A549 (cell line): ENCODE measurements around the gene CBLC. TPM values are rescaled to one million over a fixed set of nuclear protein-coding genes. Genes with fewer than 3 reads are reported as not detected.
A peak's percentile ranks its signal among the peaks of the same experiment; 100 is the strongest.

Experiments used
- ATOH8 ChIP-seq: fragments of 250-450 bp; sonication (Bioruptor Pico); IDR thresholded peaks from 2 replicates; pipeline ENCODE4 v1.5.0; 2020; ENCODE audit warnings: low read depth, mild to moderate bottlenecking, moderate library complexity
- BCL3 ChIP-seq: fragments of >200 bp; sonication (Bioruptor Twin); formaldehyde crosslinking; IDR thresholded peaks from 3 replicates; pipeline ENCODE4 v1.6.1; 2016
- CEBPB ChIP-seq, 2 experiments: fragments of >200 bp in 1 of 2; sonication (Bioruptor Twin) in 1 of 2; formaldehyde crosslinking in 1 of 2; IDR thresholded peaks; 2 replicates each; pipeline ENCODE4 v1.6.1; 2012 to 2016
- CTCF ChIP-seq: fragments of >200 bp; sonication (Bioruptor Twin); formaldehyde crosslinking; IDR thresholded peaks from 3 replicates; pipeline ENCODE4 v1.5.1; 2016
- EHF ChIP-seq: fragments of 250-450 bp; sonication (Bioruptor Pico); IDR thresholded peaks from 2 replicates; pipeline ENCODE4 v1.5.0; 2020; ENCODE audit warnings: mild to moderate bottlenecking
- EHMT2 ChIP-seq: fragments of 200-600 bp; sonication (generic); IDR thresholded peaks from 2 replicates; pipeline ENCODE4 v1.6.1; 2016; ENCODE audit warnings: antibody characterized with exemption, low read depth, mild to moderate bottlenecking, moderate library complexity
- FOSB ChIP-seq: fragments of 250-450 bp; sonication (Bioruptor Pico); IDR thresholded peaks from 2 replicates; pipeline ENCODE4 v1.5.0; 2020; ENCODE audit warnings: mild to moderate bottlenecking, moderate library complexity
- FOXS1 ChIP-seq: fragments of 250-450 bp; sonication (Bioruptor Pico); IDR thresholded peaks from 2 replicates; pipeline ENCODE4 v1.5.0; 2020; ENCODE audit warnings: mild to moderate bottlenecking, moderate library complexity
- GATA3 ChIP-seq: IDR thresholded peaks from 2 replicates; pipeline ENCODE4 v1.6.1; 2012; ENCODE audit warnings: borderline replicate concordance
- HMGXB4 ChIP-seq: fragments of 250-450 bp; sonication (Bioruptor Pico); IDR thresholded peaks from 2 replicates; pipeline ENCODE4 v1.5.0; 2021; ENCODE audit warnings: mild to moderate bottlenecking, moderate library complexity, borderline replicate concordance
- HOXA7 ChIP-seq: fragments of 250-450 bp; sonication (Bioruptor Pico); IDR thresholded peaks from 2 replicates; pipeline ENCODE4 v1.5.0; 2020; ENCODE audit warnings: mild to moderate bottlenecking, moderate library complexity
- HOXB5 ChIP-seq: fragments of 250-450 bp; sonication (Bioruptor Pico); IDR thresholded peaks from 2 replicates; pipeline ENCODE4 v1.5.0; 2020; ENCODE audit warnings: mild to moderate bottlenecking, moderate library complexity
- JUN ChIP-seq, 2 experiments: fragments of >200 bp; sonication (Bioruptor Twin); formaldehyde crosslinking; IDR thresholded peaks; 2 replicates in 1 of 2; 3 replicates in 1 of 2; pipeline ENCODE4 v1.6.1; 2016 to 2017
- MAFK ChIP-seq: fragments of 450-650 bp; IDR thresholded peaks from 2 replicates; pipeline ENCODE4 v1.6.1; 2014; ENCODE audit not compliant: partially characterized antibody
- NFE2L2 ChIP-seq: fragments of 150-350 bp; conservative IDR thresholded peaks from 2 replicates; pipeline ENCODE4 v1.6.1; 2014; ENCODE audit warnings: low read length
- RAD21 ChIP-seq, 2 experiments: fragments of >200 bp in 1 of 2; sonication (Bioruptor Twin) in 1 of 2; formaldehyde crosslinking in 1 of 2; IDR thresholded peaks in 1 of 2; conservative IDR thresholded peaks in 1 of 2; 2 replicates in 1 of 2; 3 replicates in 1 of 2; pipeline ENCODE4 v1.6.1; 2012 to 2018; ENCODE audit warnings: inconsistent platforms in 1 of 2
- RFX5 ChIP-seq: fragments of 450-650 bp; IDR thresholded peaks from 2 replicates; pipeline ENCODE4 v1.7.1; 2014; ENCODE audit warnings: antibody characterized with exemption, mild to moderate bottlenecking, moderate library complexity
- SMC3 ChIP-seq: fragments of >200 bp; sonication (Bioruptor Twin); formaldehyde crosslinking; IDR thresholded peaks from 3 replicates; pipeline ENCODE4 v1.6.1; 2018; ENCODE audit warnings: inconsistent platforms
- TFCP2L1 ChIP-seq: fragments of 250-450 bp; sonication (Bioruptor Pico); IDR thresholded peaks from 2 replicates; pipeline ENCODE4 v1.5.0; 2021; ENCODE audit warnings: mild to moderate bottlenecking
- USF2 ChIP-seq: fragments of 450-650 bp; IDR thresholded peaks from 2 replicates; pipeline ENCODE4 v1.6.1; 2014; ENCODE audit warnings: antibody characterized with exemption
- ZC3H11A ChIP-seq: fragments of 450-650 bp; IDR thresholded peaks from 2 replicates; pipeline ENCODE4 v1.6.1; 2014; ENCODE audit warnings: antibody characterized with exemption, mild to moderate bottlenecking
- ZNF302 ChIP-seq: fragments of 250-450 bp; sonication (Bioruptor Pico); IDR thresholded peaks from 2 replicates; pipeline ENCODE4 v1.9.0; 2021; ENCODE audit warnings: inconsistent platforms, mild to moderate bottlenecking, moderate library complexity
- polyA plus RNA-seq, 4 experiments: library from polyadenylated mRNA; depleted of rRNA in 3 of 4; stranded (reverse); fragments of >200 nt; fragmentation: RNase III in 1 of 4; extraction: RNeasy Plus Mini Kit Qiagen cat#74134 plus additional on column Dnase treatment in 1 of 4; gene quantifications; 2 replicates in 3 of 4; 3 replicates in 1 of 4; pipeline ENCODE4 v1.2.3, GENCODE V29; 2011 to 2017

CBLC gene
- polyA plus RNA-seq, 2 of the 4 experiments (the other 2 are of a cell fraction): not detected

- TF ChIP-seq HOXB5 (CRISPR knock-in tag): peak; percentile 13; the same call in 1 of the 2 replicates
- TF ChIP-seq MAFK: peak; percentile 86
- peak; percentile 98 for TF ChIP-seq BCL3
- no peak; the same call in 1 of the 2 replicates for TF ChIP-seq RFX5
- peak; percentile 79 for TF ChIP-seq TFCP2L1 (CRISPR knock-in tag)
- peak; percentile 46 for TF ChIP-seq ATOH8 (CRISPR knock-in tag)
- no peak for TF ChIP-seq FOSB
- TF ChIP-seq CEBPB (IDR thresholded peaks at IDR 0.05): peak in 1 of 2 experiments; percentile 49; a peak in 3 of 4 replicates
- TF ChIP-seq RAD21 (conservative IDR thresholded peaks at IDR 0.05 in 1 of 2, IDR thresholded peaks at IDR 0.05 in 1 of 2): peak; percentile 17 to 58
- TF ChIP-seq SMC3: peak; percentile 56
- TF ChIP-seq FOXS1: no peak; the same call in 1 of the 2 replicates
- TF ChIP-seq HOXA7: no peak
- no peak for TF ChIP-seq HMGXB4 (CRISPR knock-in tag)
- TF ChIP-seq EHMT2: no peak
- TF ChIP-seq GATA3: peak; percentile 97
- TF ChIP-seq CTCF: no peak
- TF ChIP-seq NFE2L2: no peak
- peak; percentile 74 for TF ChIP-seq USF2
- TF ChIP-seq ZNF302 (CRISPR knock-in tag): peak; percentile 40; the same call in 1 of the 2 replicates
- no peak; the same call in 1 of the 2 replicates for TF ChIP-seq EHF (CRISPR knock-in tag)
- TF ChIP-seq JUN (IDR thresholded peaks at IDR 0.05): peak; percentile 98 to 99
- no peak for TF ChIP-seq ZC3H11A
- TF ChIP-seq, all 56 proteins: peak for 25
These were observed 40.2 kb upstream of the CBLC start (continued) for GRCh38 chr19:44737238-44738071.
